Measurements from ENCODE around the gene PRICKLE3.
A peak's percentile ranks its signal among the peaks of the same experiment; 100 is the strongest.

PRICKLE3 gene

GRCh38 chrX:49177338-49177833 is 8.8 kb downstream of the PRICKLE3 start:
- no peak overlapping the region for H3K9ac ChIP-seq (ENCODE audit: low read depth, low read length, poor library complexity, severe bottlenecking)
- peaks cover 19% of the 10 kb centered on the region for H3K4me1 ChIP-seq (ENCODE audit: insufficient read depth, low read length, poor library complexity, severe bottlenecking)
- H3K36me3 ChIP-seq (ENCODE audit: insufficient read depth, low read length): no peaks in the 10 kb centered on the region
- peaks cover 15% of the 10 kb centered on the region for H4K20me1 ChIP-seq (ENCODE audit: insufficient read depth, low read length, poor library complexity, severe bottlenecking)
- no peaks in the 10 kb centered on the region for H3K9me2 ChIP-seq (replicated peaks; ENCODE audit: low read depth, low read length)
- no peaks in the 10 kb centered on the region for H3F3A ChIP-seq (ENCODE audit: low read depth)
- TF ChIP-seq CTCF (conservative IDR thresholded peaks at IDR 0.05; ENCODE audit: low read length) (peak; percentile 40), EZH2phosphoT487 (IDR thresholded peaks at IDR 0.05; ENCODE audit: borderline replicate concordance) (no peak)
- H2AFZ ChIP-seq (ENCODE audit: low read length): no peak overlapping the region
- no peak overlapping the region for H3K4me3 ChIP-seq (ENCODE audit: low read length, poor library complexity, severe bottlenecking)
- H3K79me2 ChIP-seq (ENCODE audit: insufficient read depth, low read length): peaks cover 24% of the 10 kb centered on the region
- no peaks in the 10 kb centered on the region for H3K9me3 ChIP-seq (ENCODE audit: insufficient read depth, low read depth, low read length)
- no peak overlapping the region for H3K4me2 ChIP-seq (ENCODE audit: low read depth, low read length, poor library complexity, severe bottlenecking)
- no peaks in the 10 kb centered on the region for H3K27me3 ChIP-seq (ENCODE audit: insufficient read depth, low read length, poor library complexity, severe bottlenecking)

GRCh38 chrX:49176421-49177326 is 9.5 kb downstream of the PRICKLE3 start:
- no peak overlapping the region for H3K4me2 ChIP-seq (ENCODE audit: low read depth, low read length, poor library complexity, severe bottlenecking)
- no peak overlapping the region for H3K9ac ChIP-seq (ENCODE audit: low read depth, low read length, poor library complexity, severe bottlenecking)
- no peak overlapping the region for H3K4me3 ChIP-seq (ENCODE audit: low read length, poor library complexity, severe bottlenecking)
- no peaks in the 10 kb centered on the region for H3K9me3 ChIP-seq (ENCODE audit: insufficient read depth, low read depth, low read length)
- H3K4me1 ChIP-seq (ENCODE audit: insufficient read depth, low read length, poor library complexity, severe bottlenecking): peaks cover 19% of the 10 kb centered on the region
- no peaks in the 10 kb centered on the region for H3K9me2 ChIP-seq (replicated peaks; ENCODE audit: low read depth, low read length)
- no peaks in the 10 kb centered on the region for H3K36me3 ChIP-seq (ENCODE audit: insufficient read depth, low read length)
- no peak overlapping the region for H2AFZ ChIP-seq (ENCODE audit: low read length)
- TF ChIP-seq CTCF (conservative IDR thresholded peaks at IDR 0.05; ENCODE audit: low read length) (no peak), EZH2phosphoT487 (IDR thresholded peaks at IDR 0.05; ENCODE audit: borderline replicate concordance) (no peak)
- H3K79me2 ChIP-seq (ENCODE audit: insufficient read depth, low read length): peaks cover 24% of the 10 kb centered on the region
- peaks cover 15% of the 10 kb centered on the region for H4K20me1 ChIP-seq (ENCODE audit: insufficient read depth, low read length, poor library complexity, severe bottlenecking)
- no peaks in the 10 kb centered on the region for H3F3A ChIP-seq (ENCODE audit: low read depth)
- no peaks in the 10 kb centered on the region for H3K27me3 ChIP-seq (ENCODE audit: insufficient read depth, low read length, poor library complexity, severe bottlenecking)

- Histone ChIP-seq H3K9ac (ENCODE audit: low read depth, low read length, poor library complexity, severe bottlenecking) (no peak overlapping the region), H3K4me3 (ENCODE audit: low read length, poor library complexity, severe bottlenecking) (no peak overlapping the region), H3K9me3 (ENCODE audit: insufficient read depth, low read depth, low read length) (no peaks in the 10 kb centered on the region), H3K4me2 (ENCODE audit: low read depth, low read length, poor library complexity, severe bottlenecking) (peak overlapping the region; percentile 94), H3F3A (ENCODE audit: low read depth) (no peaks in the 10 kb centered on the region), H3K4me1 (ENCODE audit: insufficient read depth, low read length, poor library complexity, severe bottlenecking) (peaks cover 19% of the 10 kb centered on the region), H3K9me2 (replicated peaks; ENCODE audit: low read depth, low read length) (no peaks in the 10 kb centered on the region), H2AFZ (ENCODE audit: low read length) (no peak overlapping the region), H4K20me1 (ENCODE audit: insufficient read depth, low read length, poor library complexity, severe bottlenecking) (peaks cover 15% of the 10 kb centered on the region), H3K36me3 (ENCODE audit: insufficient read depth, low read length) (no peaks in the 10 kb centered on the region), H3K27me3 (ENCODE audit: insufficient read depth, low read length, poor library complexity, severe bottlenecking) (no peaks in the 10 kb centered on the region), H3K79me2 (ENCODE audit: insufficient read depth, low read length) (peaks cover 24% of the 10 kb centered on the region)
- TF ChIP-seq CTCF (conservative IDR thresholded peaks at IDR 0.05; ENCODE audit: low read length): peak; percentile 27; the same call in 1 of the 2 replicates
- no peak for TF ChIP-seq EZH2phosphoT487 (IDR thresholded peaks at IDR 0.05; ENCODE audit: borderline replicate concordance)
These were observed 10.5 kb downstream of the PRICKLE3 start for GRCh38 chrX:49175435-49176274.
